H9 (cell line): ENCODE data around the gene NHLRC4. TPM values are rescaled to one million over a fixed set of nuclear protein-coding genes. Genes with fewer than 3 reads are reported as not detected.

ENCODE experiments used
- DNase-seq: peaks from one replicate; pipeline ENCODE4 v3.0.0-alpha.2; 2017
- H2AFZ ChIP-seq: one replicate; pipeline ENCODE4 v1.6.1; 2013; ENCODE audit warnings: mild to moderate bottlenecking, low read length, control low read depth, moderate library complexity
- H2AK5ac ChIP-seq: 2 replicates; pipeline ENCODE4 v1.6.1; 2013; ENCODE audit warnings: low read length, control low read depth, mixed read lengths; ENCODE audit not compliant: insufficient read length
- H2BK120ac ChIP-seq: one replicate; pipeline ENCODE4 v1.6.1; 2013; ENCODE audit warnings: low read depth, mild to moderate bottlenecking, low read length, control low read depth, inconsistent platforms; ENCODE audit not compliant: poor library complexity, severe bottlenecking
- H2BK12ac ChIP-seq: 2 replicates; pipeline ENCODE4 v1.6.1; 2013; ENCODE audit warnings: low read length, control low read depth, mixed read lengths, low read depth; ENCODE audit not compliant: insufficient read length
- H2BK15ac ChIP-seq: 2 replicates; pipeline ENCODE4 v1.6.1; 2013; ENCODE audit warnings: low read depth, low read length, control low read depth
- H2BK20ac ChIP-seq: one replicate; pipeline ENCODE4 v1.6.1; 2013; ENCODE audit warnings: low read depth, mild to moderate bottlenecking, low read length, control low read depth, inconsistent platforms; ENCODE audit not compliant: poor library complexity, severe bottlenecking
- H2BK5ac ChIP-seq: 2 replicates; pipeline ENCODE4 v1.6.1; 2013; ENCODE audit warnings: low read length, control low read depth, mixed read lengths; ENCODE audit not compliant: insufficient read length
- H3K14ac ChIP-seq: 2 replicates; pipeline ENCODE4 v1.6.1; 2013; ENCODE audit warnings: low read length, control low read depth; ENCODE audit not compliant: insufficient read depth
- H3K18ac ChIP-seq: 2 replicates; pipeline ENCODE4 v1.6.1; 2013; ENCODE audit warnings: low read depth, mild to moderate bottlenecking, mixed read lengths, low read length, control low read depth; ENCODE audit not compliant: insufficient read length
- H3K23ac ChIP-seq: 2 replicates; pipeline ENCODE4 v1.6.1; 2013; ENCODE audit warnings: low read length, control low read depth, mixed read lengths, low read depth; ENCODE audit not compliant: insufficient read length
- H3K23me2 ChIP-seq: 2 replicates; pipeline ENCODE4 v1.6.1; 2013; ENCODE audit warnings: low read depth, mild to moderate bottlenecking, mixed read lengths, low read length, control low read depth; ENCODE audit not compliant: insufficient read length, poor library complexity, severe bottlenecking
- H3K27ac ChIP-seq: 2 replicates; pipeline ENCODE4 v1.5.1; 2013; ENCODE audit warnings: low read length, control low read depth, mixed read lengths, low read depth; ENCODE audit not compliant: insufficient read length
- H3K27me3 ChIP-seq: 2 replicates; pipeline ENCODE4 v1.6.1; 2013; ENCODE audit warnings: low read length, control low read depth, inconsistent platforms; ENCODE audit not compliant: insufficient read depth
- H3K4ac ChIP-seq: 2 replicates; pipeline ENCODE4 v1.6.1; 2013; ENCODE audit warnings: low read depth, mild to moderate bottlenecking, control low read depth, inconsistent platforms, low read length, moderate library complexity
- H3K4me1 ChIP-seq: 2 replicates; pipeline ENCODE4 v1.6.1; 2013; ENCODE audit warnings: low read length, control low read depth, inconsistent platforms; ENCODE audit not compliant: insufficient read depth
- H3K4me2 ChIP-seq: 2 replicates; pipeline ENCODE4 v1.6.1; 2013; ENCODE audit warnings: low read length, control low read depth, mixed read lengths; ENCODE audit not compliant: insufficient read length, insufficient read depth
- H3K56ac ChIP-seq: 2 replicates; pipeline ENCODE4 v1.6.1; 2013; ENCODE audit warnings: low read depth, mild to moderate bottlenecking, mixed read lengths, low read length, control low read depth; ENCODE audit not compliant: insufficient read length
- H3K79me1 ChIP-seq: 2 replicates; pipeline ENCODE4 v1.6.1; 2013; ENCODE audit warnings: low read depth, mild to moderate bottlenecking, moderate library complexity, low read length, control low read depth, inconsistent platforms; ENCODE audit not compliant: insufficient read depth, poor library complexity, severe bottlenecking
- H3K79me2 ChIP-seq: 2 replicates; pipeline ENCODE4 v1.6.1; 2013; ENCODE audit warnings: low read length, control low read depth, inconsistent platforms; ENCODE audit not compliant: insufficient read depth
- H3K9ac ChIP-seq: 2 replicates; pipeline ENCODE4 v1.6.1; 2013; ENCODE audit warnings: low read length, control low read depth, mixed read lengths; ENCODE audit not compliant: insufficient read length; ENCODE audit errors: extremely low read depth
- H3K9me3 ChIP-seq: one replicate; pipeline ENCODE4 v1.6.1; 2013; ENCODE audit warnings: low read depth, low read length, inconsistent platforms; ENCODE audit not compliant: control insufficient read depth
- H3T11ph ChIP-seq: one replicate; pipeline ENCODE4 v1.6.1; 2013; ENCODE audit warnings: mild to moderate bottlenecking, low read length, control low read depth, inconsistent platforms
- H4K20me1 ChIP-seq: one replicate; pipeline ENCODE4 v1.6.1; 2013; ENCODE audit not compliant: control insufficient read depth, insufficient read length, insufficient read depth
- H4K5ac ChIP-seq: 2 replicates; pipeline ENCODE4 v1.6.1; 2013; ENCODE audit warnings: low read depth, mild to moderate bottlenecking, mixed read lengths, low read length, control low read depth; ENCODE audit not compliant: insufficient read length
- H4K8ac ChIP-seq: replicated peaks from 2 replicates; pipeline ENCODE4 v1.6.1; 2013; ENCODE audit warnings: low read length, control low read depth, mixed read lengths, low read depth; ENCODE audit not compliant: insufficient read length
- H4K91ac ChIP-seq: 2 replicates; pipeline ENCODE4 v1.6.1; 2013; ENCODE audit warnings: low read depth, mild to moderate bottlenecking, moderate library complexity, mixed read lengths, low read length, control low read depth; ENCODE audit not compliant: insufficient read length
- H3K27ac Mint-ChIP-seq, 3 experiments: 2 replicates in 2 of 3; 3 replicates in 1 of 3; pipeline ENCODE4 v1.8.0; 2020 to 2021; ENCODE audit warnings: mixed read lengths in 3 of 3, mild to moderate bottlenecking in 1 of 3, moderate library complexity in 1 of 3
- H3K27me3 Mint-ChIP-seq: 2 replicates; pipeline ENCODE4 v1.8.0; 2021; ENCODE audit warnings: low read depth, mild to moderate bottlenecking, moderate library complexity, mixed read lengths
- H3K36me3 Mint-ChIP-seq, 3 experiments: 2 replicates in 2 of 3; 3 replicates in 1 of 3; pipeline ENCODE4 v1.8.0; 2020 to 2021; ENCODE audit warnings: low read depth in 3 of 3, mixed read lengths in 3 of 3; ENCODE audit not compliant: insufficient read depth in 1 of 3
- H3K4me1 Mint-ChIP-seq, 2 experiments: 2 replicates each; pipeline ENCODE4 v1.8.0; 2020; ENCODE audit warnings: mixed read lengths in 2 of 2
- H3K4me3 Mint-ChIP-seq, 2 experiments: 2 replicates in 1 of 2; 3 replicates in 1 of 2; pipeline ENCODE4 v1.8.0; 2020 to 2021; ENCODE audit warnings: mild to moderate bottlenecking in 2 of 2, mixed read lengths in 2 of 2, moderate library complexity in 1 of 2
- H3K9me3 Mint-ChIP-seq, 2 experiments: 2 replicates in 1 of 2; 3 replicates in 1 of 2; pipeline ENCODE4 v1.8.0; 2020; ENCODE audit warnings: mild to moderate bottlenecking in 2 of 2, mixed read lengths in 2 of 2, moderate library complexity in 1 of 2
- CTCF ChIP-seq: fragments of 200-600 bp; sonication (generic); conservative IDR thresholded peaks from 3 replicates; pipeline ENCODE4 v1.8.0; 2021; ENCODE audit warnings: antibody characterized with exemption, mild to moderate bottlenecking
- WGBS: extraction: QIAGEN DNeasy Blood & Tissue Kit; methylation state at CpG from one replicate; pipeline ENCODE4 v1.1.7; 2013; ENCODE audit warnings: missing lambda C conversion rate, low lambda C conversion rate, mixed read lengths; ENCODE audit not compliant: insufficient read length; ENCODE audit errors: extremely low coverage; 5-methylcytosine and 5-hydroxymethylcytosine counted together
- microRNA-seq: library from miRNA; unstranded; fragments of <30 nt; microRNA quantifications from one replicate; pipeline ENCODE4, GENCODE V29; 2020; ENCODE audit warnings: borderline microRNAs expressed
- total RNA-seq: library from RNA; stranded (reverse); gene quantifications from 2 replicates; pipeline ENCODE4 v1.2.1, GENCODE V29; 2021

The NHLRC4 gene
- total RNA-seq, 1 experiment from 2014 or later, result 0.42 TPM

GRCh38 chr16:617855-618254 lies 51.0 kb downstream of the NHLRC4 start:
- no peaks in the 10 kb centered on the region for H3K27me3 ChIP-seq
- TF ChIP-seq CTCF, result no peak
- Mint-ChIP-seq H3K4me3 (no peak overlapping the region), H3K4me1 (peaks cover 13 to 14% of the 10 kb centered on the region in 2 experiments), H3K9me3 (0 out of 5 replicates have a peak, but pooled peaks cover 0 to 3% of the 10 kb centered on the region in 2 experiments), H3K36me3 (peaks cover 7 to 11% (median 11%) of the 10 kb centered on the region in 3 experiments; a peak in 6 of 7 replicates), H3K27me3 (no peaks in the 10 kb centered on the region), H3K27ac (no peak overlapping the region)
- no peaks in the 10 kb centered on the region for H4K20me1 ChIP-seq
- no peak overlapping the region for H3K9ac ChIP-seq
- H3K14ac ChIP-seq, result no peak overlapping the region
- H3K27ac ChIP-seq, result no peak overlapping the region
- H2BK20ac ChIP-seq, result no peak overlapping the region
- H2BK120ac ChIP-seq, result no peak overlapping the region
- WGBS, result no CpG with 5 or more reads among the region's 16 CpGs
- H3T11ph ChIP-seq, result no peak overlapping the region
- H3K18ac ChIP-seq, result no peak overlapping the region
- H2BK15ac ChIP-seq, result no peak overlapping the region
- no peak overlapping the region for H4K8ac ChIP-seq
- no peaks in the 10 kb centered on the region for H3K4me1 ChIP-seq
- no peak overlapping the region for H2AK5ac ChIP-seq
- no peak overlapping the region for H2BK5ac ChIP-seq
- H3K79me1 ChIP-seq, result no peaks in the 10 kb centered on the region
- H3K23me2 ChIP-seq, result no peaks in the 10 kb centered on the region
- DNase-seq, result no peak
- H3K9me3 ChIP-seq, result no peaks in the 10 kb centered on the region
- H3K23ac ChIP-seq, result no peak overlapping the region
- H3K79me2 ChIP-seq, result no peaks in the 10 kb centered on the region
- H3K4ac ChIP-seq, result no peak overlapping the region
- no peak overlapping the region for H3K56ac ChIP-seq
- no peak overlapping the region for H3K4me2 ChIP-seq
- no peak overlapping the region for H4K5ac ChIP-seq
- H4K91ac ChIP-seq, result no peak overlapping the region
- no peak overlapping the region for H2BK12ac ChIP-seq
- H2AFZ ChIP-seq, result no peak overlapping the region

Small RNAs within 50 kb of the gene (microRNA-seq; reads per million reads assigned to microRNA genes)
- gene MIR3176 (0.81 reads per million), gene MIR5587 (not detected)

Other genes with a start within 250 kb of the NHLRC4 start
- gene AXIN1, start 214.3 kb upstream of the NHLRC4 start, total RNA-seq, result 50.9 and 52.5 TPM in 2 replicates
- gene MRPL28, start 196.5 kb upstream of the NHLRC4 start, total RNA-seq, result 154 TPM in 2 replicates
- gene PGAP6, start 185.0 kb upstream of the NHLRC4 start, total RNA-seq, result 111 and 114 TPM in 2 replicates
- gene NME4, start 169.8 kb upstream of the NHLRC4 start, total RNA-seq, result 319 and 320 TPM in 2 replicates
- gene DECR2, start 165.1 kb upstream of the NHLRC4 start, total RNA-seq, result 38.8 and 39.3 TPM in 2 replicates
- 37.1 TPM in 2 replicates for gene RAB11FIP3, start 141.4 kb upstream of the NHLRC4 start, total RNA-seq
- gene CAPN15, start 39.3 kb upstream of the NHLRC4 start, total RNA-seq, result 71.2 and 76.4 TPM in 2 replicates
- 0.33 and 0.50 TPM in 2 replicates for gene PRR35, start 6.6 kb upstream of the NHLRC4 start, total RNA-seq
- gene PIGQ, start 3.0 kb downstream of the NHLRC4 start, total RNA-seq, result 58.0 and 65.5 TPM in 2 replicates
- 19.1 and 20.4 TPM in 2 replicates for gene RAB40C, start 23.1 kb downstream of the NHLRC4 start, total RNA-seq
- 8.3 and 8.7 TPM in 2 replicates for gene WFIKKN1, start 64.0 kb downstream of the NHLRC4 start, total RNA-seq
- 108 and 109 TPM in 2 replicates for gene METTL26, start 69.3 kb downstream of the NHLRC4 start, total RNA-seq
- 50.5 and 52.5 TPM in 2 replicates for gene MCRIP2, start 74.8 kb downstream of the NHLRC4 start, total RNA-seq
- 61.8 and 68.2 TPM in 2 replicates for gene WDR90, start 82.4 kb downstream of the NHLRC4 start, total RNA-seq
- 206 and 210 TPM in 2 replicates for gene RHOT2, start 101.1 kb downstream of the NHLRC4 start, total RNA-seq
- 7.6 and 8.8 TPM in 2 replicates for gene RHBDL1, start 108.7 kb downstream of the NHLRC4 start, total RNA-seq
- 95.6 and 102 TPM in 2 replicates for gene STUB1, start 113.4 kb downstream of the NHLRC4 start, total RNA-seq
- gene JMJD8, start 117.3 kb downstream of the NHLRC4 start, total RNA-seq, result 50.1 and 52.7 TPM in 2 replicates
- gene WDR24, start 123.4 kb downstream of the NHLRC4 start, total RNA-seq, result 18.3 and 19.5 TPM in 2 replicates
- 9.6 and 10.7 TPM in 2 replicates for gene FBXL16, start 138.8 kb downstream of the NHLRC4 start, total RNA-seq
- gene METRN, start 148.1 kb downstream of the NHLRC4 start, total RNA-seq, result 26.2 and 28.9 TPM in 2 replicates
- 31.5 and 34.8 TPM in 2 replicates for gene ANTKMT, start 154.1 kb downstream of the NHLRC4 start, total RNA-seq
- gene CCDC78, start 159.4 kb downstream of the NHLRC4 start, total RNA-seq, result 12.1 TPM in 2 replicates
- 21.3 and 25.2 TPM in 2 replicates for gene HAGHL, start 160.1 kb downstream of the NHLRC4 start, total RNA-seq
- gene CIAO3, start 174.0 kb downstream of the NHLRC4 start, total RNA-seq, result 21.9 and 26.4 TPM in 2 replicates
- 0.22 and 0.31 TPM in 2 replicates for gene MSLN, start 193.7 kb downstream of the NHLRC4 start, total RNA-seq
- 48.6 and 52.2 TPM in 2 replicates for gene RPUSD1, start 221.4 kb downstream of the NHLRC4 start, total RNA-seq
- gene CHTF18, start 221.6 kb downstream of the NHLRC4 start, total RNA-seq, result 120 and 127 TPM in 2 replicates
- gene GNG13, start 233.7 kb downstream of the NHLRC4 start, total RNA-seq, result not detected in 2 replicates